SK-N-SH treated with all-trans-retinoic acid at 6 μM for 48 hours (cell line): ENCODE data around the gene PDIA4.

ENCODE experiments used
- ATAC-seq: fragments of 200-7000 bp; cut with Tn5 transposase; 3 replicates; pipeline ENCODE4 v1.9.1; 2020; ENCODE audit warnings: mild to moderate bottlenecking, moderate library complexity
- ARNTL ChIP-seq: fragments of 450-650 bp; formaldehyde crosslinking; IDR thresholded peaks from 2 replicates; pipeline ENCODE4 v1.5.0; 2020; ENCODE audit warnings: low read depth, mild to moderate bottlenecking, moderate library complexity, borderline replicate concordance
- CREB5 ChIP-seq: fragments of 250-450 bp; sonication (Bioruptor Pico); IDR thresholded peaks from 2 replicates; pipeline ENCODE4 v1.5.1; 2020; ENCODE audit warnings: low read depth, mild to moderate bottlenecking, moderate library complexity
- CSDC2 ChIP-seq: fragments of 250-450 bp; sonication (Bioruptor Pico); IDR thresholded peaks from 2 replicates; pipeline ENCODE4 v1.5.0; 2020; ENCODE audit warnings: mild to moderate bottlenecking, moderate library complexity
- ESRRG ChIP-seq: fragments of 250-450 bp; sonication (Bioruptor Pico); IDR thresholded peaks from 2 replicates; pipeline ENCODE4 v1.6.1; 2021; ENCODE audit warnings: mild to moderate bottlenecking
- GLIS3 ChIP-seq: fragments of 250-450 bp; sonication (Bioruptor Pico); IDR thresholded peaks from 2 replicates; pipeline ENCODE4 v1.5.0; 2020; ENCODE audit warnings: mild to moderate bottlenecking, moderate library complexity
- ISL1 ChIP-seq: fragments of 250-450 bp; sonication (Bioruptor Pico); IDR thresholded peaks from 2 replicates; pipeline ENCODE4 v2.1.2; 2022; ENCODE audit warnings: mild to moderate bottlenecking, moderate library complexity
- PATZ1 ChIP-seq: fragments of 250-450 bp; sonication (Bioruptor Pico); IDR thresholded peaks from 2 replicates; pipeline ENCODE4 v1.8.0; 2020; ENCODE audit warnings: mild to moderate bottlenecking, moderate library complexity, borderline replicate concordance
- POU6F1 ChIP-seq: fragments of 250-450 bp; sonication (Bioruptor Pico); IDR thresholded peaks from 2 replicates; pipeline ENCODE4 v1.8.0; 2021; ENCODE audit warnings: low read depth, mild to moderate bottlenecking, moderate library complexity, borderline replicate concordance
- PPARA ChIP-seq: fragments of 250-450 bp; sonication (Bioruptor Pico); IDR thresholded peaks from 2 replicates; pipeline ENCODE4 v1.5.0; 2020; ENCODE audit warnings: mild to moderate bottlenecking, borderline replicate concordance
- SNAI2 ChIP-seq: fragments of 250-450 bp; sonication (Bioruptor Pico); IDR thresholded peaks from 2 replicates; pipeline ENCODE4 v1.5.0; 2020; ENCODE audit warnings: mild to moderate bottlenecking, moderate library complexity
- TCF4 ChIP-seq: fragments of 250-450 bp; sonication (Bioruptor Pico); IDR thresholded peaks from 2 replicates; pipeline ENCODE4 v1.8.0; 2021; ENCODE audit warnings: mild to moderate bottlenecking, moderate library complexity, borderline replicate concordance
- TOX ChIP-seq: fragments of 250-450 bp; sonication (Bioruptor Pico); IDR thresholded peaks from 2 replicates; pipeline ENCODE4 v1.8.0; 2021; ENCODE audit warnings: mild to moderate bottlenecking, moderate library complexity, borderline replicate concordance
- TSHZ2 ChIP-seq: fragments of 250-450 bp; sonication (Bioruptor Pico); IDR thresholded peaks from 2 replicates; pipeline ENCODE4 v1.5.0; 2020; ENCODE audit warnings: mild to moderate bottlenecking, moderate library complexity
- ZC3H10 ChIP-seq: fragments of 250-450 bp; sonication (Bioruptor Pico); IDR thresholded peaks from 2 replicates; pipeline ENCODE4 v1.5.1; 2021; ENCODE audit warnings: mild to moderate bottlenecking, moderate library complexity
- ZFP3 ChIP-seq: fragments of 250-450 bp; sonication (Bioruptor Pico); IDR thresholded peaks from 2 replicates; pipeline ENCODE4 v1.5.0; 2020; ENCODE audit warnings: mild to moderate bottlenecking, moderate library complexity
- ZFP30 ChIP-seq: fragments of 450-650 bp; formaldehyde crosslinking; IDR thresholded peaks from 2 replicates; pipeline ENCODE4 v1.5.0; 2022; ENCODE audit warnings: mild to moderate bottlenecking, moderate library complexity
- ZNF565 ChIP-seq: fragments of 450-650 bp; formaldehyde crosslinking; conservative IDR thresholded peaks from 2 replicates; pipeline ENCODE4 v1.5.0; 2020; ENCODE audit warnings: low read depth, mild to moderate bottlenecking, moderate library complexity
- ZNF70 ChIP-seq: fragments of 450-650 bp; formaldehyde crosslinking; IDR thresholded peaks from 2 replicates; pipeline ENCODE4 v1.5.0; 2020; ENCODE audit warnings: mild to moderate bottlenecking, moderate library complexity
- ZNF8 ChIP-seq: fragments of 450-650 bp; formaldehyde crosslinking; IDR thresholded peaks from 2 replicates; pipeline ENCODE4 v1.5.0; 2020; ENCODE audit warnings: mild to moderate bottlenecking, moderate library complexity

PDIA4 gene

GRCh38 chr7:149028346-149029109 is at the start of gene PDIA4:
PDIA4 (minus strand) TSS chr7:149028505; CDS start chr7:149028408, 97 bp downstream.
- TF ChIP-seq ARNTL (CRISPR knock-in tag) (no peak), TOX (no peak), ZNF8 (no peak), ISL1 (CRISPR knock-in tag) (no peak), SNAI2 (CRISPR knock-in tag) (no peak), TSHZ2 (CRISPR knock-in tag) (no peak), ZNF565 (CRISPR knock-in tag) (no peak), ZFP3 (CRISPR knock-in tag) (no peak), ZNF70 (no peak), POU6F1 (CRISPR knock-in tag) (no peak), ZC3H10 (CRISPR knock-in tag) (no peak), PPARA (no peak), ESRRG (CRISPR knock-in tag) (no peak), PATZ1 (CRISPR knock-in tag) (no peak), CREB5 (CRISPR knock-in tag) (no peak), TCF4 (no peak)
- ATAC-seq, result peak; percentile 96

- ATAC-seq, result no peak
- TF ChIP-seq TOX (no peak), ESRRG (CRISPR knock-in tag) (no peak)
- TF ChIP-seq, all 23 proteins: peak for 0
These were observed 49.3 kb upstream of the PDIA4 start for GRCh38 chr7:149077594-149077993.

- ATAC-seq, result no peak
- TF ChIP-seq SNAI2 (CRISPR knock-in tag) (no peak), ISL1 (CRISPR knock-in tag) (no peak), TSHZ2 (CRISPR knock-in tag) (no peak), CREB5 (CRISPR knock-in tag) (no peak), GLIS3 (CRISPR knock-in tag) (no peak), POU6F1 (CRISPR knock-in tag) (no peak), PPARA (no peak), ZFP30 (CRISPR knock-in tag) (no peak), CSDC2 (CRISPR knock-in tag) (no peak)
These were observed 47.0 kb upstream of the PDIA4 start for GRCh38 chr7:149075286-149075685.
